Endothelial cell of umbilical vein (primary cell): ENCODE data around the gene MTFP1.

Experiments
- CTCF ChIP-seq, 2 donors: IDR thresholded peaks; 1 replicate in 1 of 2; 2 replicates in 1 of 2; pipeline ENCODE4 v1.5.1; 2011; ENCODE audit warnings: low read length in 2 of 2, mild to moderate bottlenecking in 2 of 2, moderate library complexity in 2 of 2, control low read depth in 1 of 2, inconsistent platforms in 1 of 2, low read depth in 1 of 2; ENCODE audit not compliant: insufficient read depth in 1 of 2; ENCODE audit errors: extremely low read depth in 1 of 2
- EZH2 ChIP-seq: IDR thresholded peaks from 2 replicates; pipeline ENCODE4 v1.6.1; 2012; ENCODE audit warnings: borderline replicate concordance, low read depth, mild to moderate bottlenecking, moderate library complexity, low read length, inconsistent platforms; ENCODE audit not compliant: severe bottlenecking
- POLR2A ChIP-seq: IDR thresholded peaks from 2 replicates; pipeline ENCODE4 v1.6.1; 2012; ENCODE audit warnings: low read depth, mild to moderate bottlenecking, control low read depth, low read length

GRCh38 chr22:30447656-30448055 is 22.1 kb downstream of the MTFP1 start:
- TF ChIP-seq POLR2A (no peak), EZH2 (no peak), CTCF (IDR thresholded peaks at IDR 0.05; ENCODE audit: extremely low read depth in 1 of 2, insufficient read depth in 1 of 2, low read depth in 1 of 2, low read length in 2 of 2) (no peak)
